T-helper 1 cell treated with Interleukin-12 subunit alpha and Interleukin-12 subunit beta and Interleukin-4 antibody, amounts not matched to agents 30 ng/mL and 1 ng/mL, for 36 hours (primary cell): Measurements from ENCODE around the gene MYO1C. TPM values are rescaled to one million over a fixed set of nuclear protein-coding genes. Genes with fewer than 3 reads are reported as not detected.

ENCODE experiments used
- intact Hi-C: fragments of 100-400 bp; cut with micrococcal nuclease; formaldehyde crosslinking; loops from one replicate; pipeline ENCODE4 v1.15.1; 2024
- total RNA-seq: library from RNA; stranded (reverse); gene quantifications from 2 replicates; pipeline ENCODE4 v1.2.3, GENCODE V29; 2022

The MYO1C gene
- total RNA-seq, 1 donor from 2014 or later: 43.3 TPM

GRCh38 chr17:1485423-1486376 lies 6.8 kb downstream of the MYO1C start:
- intact Hi-C loops: loop anchor here (5.0 kb wide), 1 partner anchor 157 kb away; no protein-coding TSS in a partner anchor

DNA sequence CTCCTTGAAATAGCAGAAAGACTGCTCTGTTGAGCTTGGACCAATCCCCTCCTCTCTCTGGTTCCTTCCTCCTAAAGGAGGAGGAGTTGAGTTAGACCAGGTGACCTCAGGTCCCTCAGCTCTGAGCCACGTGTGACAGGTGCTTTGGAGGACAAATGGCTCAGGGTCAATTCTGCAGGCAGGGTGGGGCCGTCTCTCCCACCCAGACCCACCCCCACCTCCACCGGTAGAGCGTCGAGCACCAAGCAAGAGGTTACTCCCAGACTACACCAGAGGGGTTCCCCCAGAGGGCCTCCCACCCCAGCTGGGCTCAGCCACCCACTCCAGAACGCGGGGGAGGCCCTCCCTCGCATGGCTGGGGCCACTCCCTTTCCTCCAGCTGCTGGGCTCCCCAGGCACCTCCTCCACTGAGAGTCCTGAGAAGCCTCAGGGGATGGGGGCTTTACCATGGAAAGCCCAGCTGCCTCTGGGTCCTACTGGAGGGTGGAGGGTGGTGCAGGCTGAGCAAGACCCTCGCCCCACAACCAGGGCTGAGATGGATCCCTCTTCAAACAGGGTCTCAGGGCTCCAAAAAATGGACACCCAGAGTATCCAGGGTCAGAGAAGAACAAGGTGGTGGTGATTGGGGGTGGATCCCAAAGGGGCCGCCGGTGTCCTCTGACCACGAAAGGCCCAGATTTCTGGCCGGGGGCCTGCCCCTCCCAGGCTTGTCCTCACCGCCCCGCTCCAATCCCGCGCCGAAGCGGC lies 7.6 kb downstream of the MYO1C start:
- intact Hi-C loops: loop anchor here (5.0 kb wide), 1 partner anchor 157 kb away; no protein-coding TSS in a partner anchor

GRCh38 chr17:1484060-1484535 lies 8.4 kb downstream of the MYO1C start:
- intact Hi-C loops: no loop called here

DNA sequence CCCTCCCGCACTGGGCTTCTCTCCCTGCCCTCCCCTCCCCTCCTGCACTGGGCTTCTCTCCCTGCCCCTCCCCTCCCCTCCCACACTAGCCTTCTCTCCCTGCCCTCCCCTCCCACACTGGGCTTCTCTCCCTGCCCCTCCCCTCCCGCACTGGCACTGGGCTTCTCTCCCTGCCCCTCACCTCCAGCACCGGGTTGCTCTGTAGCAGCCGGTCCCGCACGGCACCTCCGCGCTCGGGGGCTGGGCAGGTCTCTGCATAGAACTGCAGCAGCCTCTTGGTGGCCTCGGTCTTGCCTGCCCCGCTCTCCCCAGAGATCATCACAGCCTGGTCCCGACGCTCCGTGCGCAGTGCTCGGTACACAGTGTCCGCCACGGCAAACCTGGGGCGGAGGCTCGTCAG lies 9.8 kb downstream of the MYO1C start:
- intact Hi-C loops: no loop called here

GRCh38 chr17:1481736-1482135 lies 10.8 kb downstream of the MYO1C start:
- intact Hi-C loops: no loop called here

DNA sequence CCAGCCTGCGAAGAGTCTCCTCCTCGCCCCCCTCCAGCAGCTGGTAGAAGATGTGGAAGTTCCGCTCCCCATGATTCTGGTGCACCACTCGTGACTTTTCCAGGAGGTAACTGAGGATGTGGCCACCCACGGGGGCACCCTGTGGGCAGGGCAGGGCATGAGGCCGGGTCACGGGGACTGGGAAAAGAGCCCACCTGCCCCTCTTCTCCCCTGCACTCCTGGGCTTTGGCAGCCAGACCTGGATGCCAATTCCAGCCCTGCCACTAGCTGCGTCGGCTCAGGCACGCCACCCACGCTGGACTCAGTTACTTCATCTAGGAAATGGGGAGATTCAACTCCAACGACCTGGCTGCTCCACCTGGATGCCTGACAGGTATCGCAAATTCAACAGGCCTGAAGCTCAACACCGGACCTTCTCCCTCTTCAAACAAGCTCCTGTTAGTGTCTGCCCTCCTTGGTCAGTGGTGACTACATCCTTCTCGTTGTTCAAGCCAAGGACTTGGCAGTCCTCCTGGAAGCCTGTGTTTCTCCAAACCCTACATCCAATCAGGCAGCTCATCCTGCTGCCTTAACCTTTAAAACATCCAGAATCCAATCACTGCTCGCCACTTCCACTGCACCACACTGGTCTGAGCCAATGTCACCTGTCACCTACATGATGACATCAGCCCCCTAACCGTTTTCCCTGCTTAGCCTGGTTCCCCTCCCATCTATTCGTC lies 11.6 kb downstream of the MYO1C start:
- intact Hi-C loops: no loop called here

DNA sequence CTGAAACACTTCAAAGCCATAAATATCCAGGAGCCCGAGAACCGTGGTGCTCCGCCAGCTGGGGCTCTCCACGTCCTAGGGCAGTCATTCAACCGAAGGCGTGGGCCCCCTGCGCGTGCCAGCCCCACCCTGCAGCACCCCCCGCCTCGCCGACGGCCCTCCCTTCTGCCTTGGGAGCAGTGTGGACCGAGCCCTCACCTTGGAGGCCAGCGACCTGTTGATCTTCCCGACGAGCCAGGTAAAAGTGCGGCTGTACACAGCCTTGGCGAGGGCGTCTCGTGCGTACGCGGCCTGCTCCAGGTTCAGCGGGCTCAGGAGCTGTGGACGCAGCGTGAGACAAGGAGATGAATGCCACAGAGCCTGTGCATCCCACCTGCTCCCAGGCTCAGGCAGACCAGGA lies 14.1 kb downstream of the MYO1C start:
- intact Hi-C loops: no loop called here

- intact Hi-C loops: no loop called here
These were observed 17.1 kb downstream of the MYO1C start for GRCh38 chr17:1475321-1475854.

DNA sequence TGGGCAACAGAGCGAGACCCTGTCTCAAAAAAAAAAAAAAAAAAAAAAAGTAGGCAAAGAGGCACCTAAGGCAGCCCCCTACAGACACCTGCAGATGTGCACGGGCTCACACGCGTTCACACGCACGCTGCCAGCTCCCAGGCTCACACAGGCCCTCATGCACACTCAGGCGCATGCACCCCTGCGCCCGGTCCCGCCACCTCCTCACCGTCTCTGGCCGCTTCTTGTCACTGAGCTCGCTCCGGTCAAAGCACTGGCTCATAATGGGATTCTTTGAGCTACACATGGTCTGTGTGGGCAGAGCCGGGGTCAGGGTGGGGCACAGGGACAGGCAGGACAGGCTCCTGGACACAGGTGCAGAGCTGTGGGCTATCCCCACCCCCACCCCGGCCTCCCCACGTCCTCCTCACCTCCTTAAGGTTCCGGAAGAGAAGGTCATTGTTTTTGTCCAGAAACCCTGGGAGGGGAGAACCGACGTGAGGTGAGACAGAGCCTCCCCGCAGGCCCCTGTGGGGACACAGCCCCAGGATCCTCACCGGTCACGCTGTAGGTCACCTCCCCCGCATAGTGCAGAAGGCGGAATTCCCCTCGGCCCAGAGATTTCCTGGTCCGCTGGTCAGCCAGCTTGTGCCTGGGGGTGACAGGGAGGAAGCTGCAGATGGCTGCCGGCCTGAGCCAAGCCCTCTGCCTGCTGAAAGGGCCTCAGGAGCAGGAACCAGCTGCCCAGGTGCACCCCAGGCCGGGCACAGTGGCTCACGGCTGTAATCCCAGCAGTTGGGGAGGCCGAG lies 17.9 kb downstream of the MYO1C start:
- intact Hi-C loops: no loop called here

DNA sequence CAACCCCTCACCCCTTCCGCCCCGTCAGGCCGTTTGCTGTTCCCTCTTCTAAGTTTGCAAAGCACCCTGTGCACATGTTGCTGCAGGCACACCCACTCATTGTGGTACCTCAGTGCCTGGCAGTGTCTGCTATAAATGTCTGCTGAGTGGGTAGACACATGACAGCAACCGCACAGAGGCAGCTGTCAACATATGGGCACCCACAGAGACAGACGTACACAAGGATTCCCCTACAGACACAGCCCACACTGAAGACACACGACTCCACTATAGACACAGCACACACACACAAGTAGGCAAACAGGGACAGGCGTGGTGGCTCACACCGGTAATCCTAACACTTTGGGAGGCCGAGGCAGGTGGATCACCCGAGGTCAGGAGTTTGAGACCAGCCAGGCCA lies 18.6 kb downstream of the MYO1C start:
- intact Hi-C loops: no loop called here

- intact Hi-C loops: no loop called here
These were observed 19.3 kb downstream of the MYO1C start for GRCh38 chr17:1473170-1473569.

GRCh38 chr17:1471911-1472821 lies 20.3 kb downstream of the MYO1C start:
- intact Hi-C loops: no loop called here

- intact Hi-C loops: no loop called here
These were observed 21.0 kb downstream of the MYO1C start for GRCh38 chr17:1471490-1471889.

- intact Hi-C loops: no loop called here
These were observed 21.6 kb downstream of the MYO1C start for GRCh38 chr17:1470755-1471462.

DNA sequence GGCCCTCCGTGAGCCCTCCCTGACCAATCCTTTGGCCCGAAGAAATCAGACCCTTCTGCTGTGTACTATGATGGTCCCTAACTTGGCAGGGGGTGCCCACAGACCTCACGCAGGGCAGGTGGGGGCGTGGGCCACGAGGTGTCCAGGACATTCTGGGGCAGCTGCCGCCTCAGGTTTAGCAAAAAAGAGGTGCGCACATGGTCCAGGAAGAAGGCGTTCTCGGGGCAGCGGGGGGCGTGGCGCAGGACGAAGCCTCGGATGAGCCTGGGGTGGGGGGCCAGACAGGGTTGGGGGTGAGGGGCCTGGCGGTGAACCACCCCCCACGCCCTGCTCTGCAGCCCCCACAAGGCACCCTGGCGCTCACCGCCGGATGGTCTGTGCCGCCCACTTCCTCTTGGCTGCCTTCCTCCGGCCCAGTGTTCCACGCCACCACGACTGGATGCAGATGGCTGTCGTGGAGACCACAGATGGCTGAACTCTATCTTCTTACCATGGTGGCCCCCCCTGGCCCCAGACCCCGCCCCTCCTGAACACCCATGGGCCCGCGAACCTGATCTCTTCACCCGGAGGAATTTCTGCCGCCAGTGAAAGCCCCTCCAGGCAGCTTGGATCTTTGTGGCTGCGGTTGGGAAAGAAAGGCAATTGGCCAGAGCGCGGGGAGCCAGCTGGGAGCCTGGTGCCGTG lies 22.3 kb downstream of the MYO1C start:
- intact Hi-C loops: no loop called here

DNA sequence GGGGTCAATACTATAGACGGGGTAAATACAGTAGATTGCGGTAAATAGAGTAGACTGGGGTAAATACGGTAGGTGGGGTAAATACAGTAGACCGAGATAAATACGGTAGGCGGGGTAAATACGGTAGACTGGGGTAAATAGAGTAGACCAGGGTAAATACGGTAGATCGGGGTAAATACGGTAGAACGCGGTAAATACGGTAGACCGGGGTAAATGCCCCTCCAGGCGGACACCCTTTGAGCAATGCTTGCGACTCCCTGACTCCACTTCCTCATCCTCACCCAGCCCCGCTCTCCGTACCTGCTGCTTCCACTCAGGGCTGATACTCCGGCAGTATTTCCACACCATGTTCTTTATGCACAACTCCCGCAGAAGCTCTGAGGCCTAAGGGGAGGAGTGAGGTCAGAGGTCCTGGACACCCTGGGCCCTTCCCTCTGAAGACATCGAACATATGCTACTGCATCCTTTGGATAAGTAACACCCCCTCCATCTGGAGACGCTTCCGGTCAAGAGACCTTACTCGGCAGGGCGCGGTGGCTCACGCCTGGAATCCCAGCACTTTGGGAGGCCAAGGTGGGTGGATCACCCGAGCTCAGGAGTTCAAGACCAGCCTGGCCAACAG lies 23.1 kb downstream of the MYO1C start:
- intact Hi-C loops: no loop called here

DNA sequence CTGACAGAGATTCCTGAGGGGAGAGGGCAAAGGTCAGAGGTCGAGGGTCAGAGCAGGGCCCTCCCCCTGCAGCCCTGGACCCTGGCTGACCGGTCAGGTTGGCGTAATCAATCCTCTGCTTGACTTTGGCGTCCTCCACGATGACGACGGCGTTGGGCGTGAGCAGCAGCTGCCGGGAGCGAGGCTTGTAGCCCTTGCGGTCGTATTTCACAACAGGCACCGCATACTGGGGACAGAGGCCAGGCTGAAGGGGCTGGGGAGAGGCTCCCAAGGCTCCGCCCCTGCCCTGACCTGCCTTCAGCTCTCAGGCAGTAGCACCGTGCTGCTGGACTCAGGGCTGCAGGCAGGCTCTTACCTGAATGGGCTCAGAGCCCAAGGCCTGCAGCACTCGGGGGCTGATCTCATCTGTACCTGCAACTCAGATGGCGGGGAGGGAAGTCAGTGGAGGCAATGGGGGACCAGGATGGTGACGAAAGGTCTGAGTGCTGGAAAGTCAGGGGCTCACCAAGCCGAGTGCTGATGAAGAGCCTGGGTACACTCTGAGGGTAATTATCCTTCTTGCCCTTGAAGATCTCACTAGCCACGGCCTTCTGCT lies 24.5 kb downstream of the MYO1C start:
- intact Hi-C loops: no loop called here
